Mesodermal cell (in vitro differentiated cells): Measurements from ENCODE around the gene TMED6. TPM values are rescaled to one million over a fixed set of nuclear protein-coding genes. Genes with fewer than 3 reads are reported as not detected.

Experiments used
- H3K27ac ChIP-seq: 2 replicates; pipeline ENCODE4 v1.7.0; 2013; ENCODE audit warnings: mild to moderate bottlenecking, low read depth, low read length, moderate library complexity; ENCODE audit not compliant: severe bottlenecking
- H3K36me3 ChIP-seq: 2 replicates; pipeline ENCODE4 v1.7.1; 2013; ENCODE audit warnings: mild to moderate bottlenecking, low read length, moderate library complexity; ENCODE audit not compliant: control insufficient read depth, insufficient read depth
- H3K4me1 ChIP-seq: one replicate; pipeline ENCODE4 v1.7.1; 2013; ENCODE audit warnings: mild to moderate bottlenecking, low read length; ENCODE audit not compliant: insufficient read depth, control insufficient read depth, poor library complexity, severe bottlenecking
- H3K4me3 ChIP-seq: 2 replicates; pipeline ENCODE4 v1.7.0; 2013; ENCODE audit warnings: low read length, control low read depth, mild to moderate bottlenecking; ENCODE audit not compliant: insufficient read depth, poor library complexity, severe bottlenecking; ENCODE audit errors: extremely low read depth
- H3K9me3 ChIP-seq: 2 replicates; pipeline ENCODE4 v1.7.1; 2013; ENCODE audit warnings: mild to moderate bottlenecking, low read length, moderate library complexity; ENCODE audit not compliant: control insufficient read depth
- WGBS, 2 experiments: methylation state at CpG; one replicate each; pipeline ENCODE4 v1.1.5; 2013; ENCODE audit warnings: missing lambda C conversion rate in 2 of 2; ENCODE audit not compliant: insufficient coverage in 2 of 2; 5-methylcytosine and 5-hydroxymethylcytosine counted together
- polyA plus RNA-seq, 2 experiments: library from polyadenylated mRNA; stranded (reverse); fragments of 50-300 nt; gene quantifications; one replicate each; pipeline ENCODE4 v1.2.3, GENCODE V29; 2013

TMED6 gene
- 0.37 TPM for polyA plus RNA-seq (2013, experiment 1 of 2)
- not detected for polyA plus RNA-seq (2013, experiment 2 of 2)

DNA sequence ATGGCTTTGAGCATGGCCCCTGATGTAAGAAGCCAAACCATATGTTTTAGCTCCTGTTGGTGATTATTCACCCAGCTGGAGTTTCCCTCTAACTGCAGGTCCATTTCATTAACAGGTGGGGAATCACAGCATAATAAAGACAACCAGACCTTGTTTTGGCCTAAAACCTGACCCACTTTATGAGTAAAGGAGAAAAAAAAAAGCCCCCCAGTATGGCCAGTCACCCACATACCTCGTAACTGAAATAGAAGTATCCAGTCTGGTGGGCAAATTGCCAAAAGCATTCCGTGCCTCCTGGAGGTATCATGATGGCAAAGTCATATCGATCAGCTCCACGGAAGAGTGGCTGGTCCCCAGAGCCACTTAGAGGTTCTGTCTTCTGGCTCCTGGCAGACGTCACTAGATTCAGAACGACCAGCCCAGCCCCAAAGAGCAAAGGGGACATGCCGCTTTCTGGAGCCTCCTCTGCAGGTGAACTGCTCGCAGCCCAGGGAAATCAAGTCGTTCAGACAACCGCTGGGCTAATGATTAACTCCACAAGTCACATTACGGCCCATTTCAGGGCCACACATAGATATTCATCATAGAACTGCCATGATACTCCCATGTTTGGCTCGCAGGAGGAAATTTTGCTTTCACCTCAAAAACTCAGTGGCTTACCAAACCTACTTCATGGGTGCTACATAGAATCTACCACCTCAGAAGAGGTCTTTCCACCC, at the start of gene TMED6:
TSS of gene TMED6 (minus strand) at position 478 of the 719 bp plus-strand sequence. CDS start at position 445, 33 bp downstream.
- no peak within 1 kb of the TSS for H3K27ac ChIP-seq
- no peaks in the 10 kb centered on the region for H3K9me3 ChIP-seq
- H3K36me3 ChIP-seq = peaks cover 30% of the 10 kb centered on the region
- H3K4me1 ChIP-seq = no peaks in the 10 kb centered on the region
- WGBS, 2 experiments = 91 to 96% methylated on average over 10 to 12 of the region's 12 CpGs
- no peak within 1 kb of the TSS for H3K4me3 ChIP-seq

DNA sequence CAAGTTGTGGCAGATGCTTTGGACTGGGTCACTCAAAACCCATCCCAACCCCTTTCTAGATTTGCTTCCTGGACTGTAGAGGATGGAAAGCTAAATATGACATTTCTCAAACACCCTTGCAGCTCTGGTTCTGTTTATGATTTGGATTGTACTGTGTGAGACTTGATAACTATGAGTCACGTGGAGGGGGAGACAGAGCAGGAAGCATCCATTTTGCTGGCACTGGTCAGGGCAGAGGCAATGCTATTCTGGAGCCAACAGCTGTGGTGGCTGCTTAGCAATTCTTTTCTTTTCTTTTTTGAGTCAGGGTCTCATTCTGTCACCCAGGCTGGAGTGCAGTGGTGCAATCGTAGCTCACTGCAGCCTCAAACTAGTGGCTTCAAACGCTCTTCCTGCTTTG, 47.8 kb upstream of the TMED6 start:
- H3K4me3 ChIP-seq = no peak overlapping the region
- 80 to 94% methylated on average over 2 to 3 of the region's 3 CpGs for WGBS, 2 experiments
- H3K4me1 ChIP-seq = peaks cover 29% of the 10 kb centered on the region
- no peaks in the 10 kb centered on the region for H3K9me3 ChIP-seq
- H3K36me3 ChIP-seq = no peaks in the 10 kb centered on the region
- H3K27ac ChIP-seq = no peak overlapping the region

DNA sequence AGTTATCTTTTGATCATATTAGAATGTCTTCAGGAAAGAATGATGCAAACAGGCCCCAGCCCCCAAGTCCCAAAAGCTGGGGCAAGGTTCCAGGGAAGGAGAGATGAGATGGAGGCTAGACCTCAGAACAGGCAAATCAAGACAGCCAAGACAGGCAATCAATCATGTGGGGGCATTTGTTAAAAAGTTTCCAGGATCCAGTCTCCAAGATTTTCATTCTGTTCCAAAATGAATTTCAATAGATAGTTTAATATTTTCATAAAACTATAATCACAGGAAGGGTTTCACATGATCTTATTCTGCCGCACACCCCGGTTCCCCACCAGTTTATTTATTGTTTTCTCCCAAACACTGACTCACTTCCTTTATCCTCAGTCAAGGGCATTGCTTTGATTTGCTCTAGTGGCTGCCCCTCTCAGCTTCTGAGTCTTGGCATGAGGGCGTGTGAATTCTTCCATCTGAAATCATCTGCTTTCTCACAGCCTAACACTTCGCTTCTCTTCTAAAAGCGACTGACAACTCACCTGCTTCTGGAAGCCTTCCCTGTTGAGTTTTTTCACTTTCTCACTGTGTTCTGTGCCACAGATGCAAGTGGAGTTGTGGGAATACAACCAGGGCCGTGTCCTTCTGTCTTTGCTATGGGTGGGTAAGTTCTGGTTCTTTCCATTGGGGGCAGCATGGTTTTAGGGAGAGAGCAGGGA, 46.4 kb upstream of the TMED6 start:
- H3K27ac ChIP-seq = peak overlapping the region; percentile 85

DNA sequence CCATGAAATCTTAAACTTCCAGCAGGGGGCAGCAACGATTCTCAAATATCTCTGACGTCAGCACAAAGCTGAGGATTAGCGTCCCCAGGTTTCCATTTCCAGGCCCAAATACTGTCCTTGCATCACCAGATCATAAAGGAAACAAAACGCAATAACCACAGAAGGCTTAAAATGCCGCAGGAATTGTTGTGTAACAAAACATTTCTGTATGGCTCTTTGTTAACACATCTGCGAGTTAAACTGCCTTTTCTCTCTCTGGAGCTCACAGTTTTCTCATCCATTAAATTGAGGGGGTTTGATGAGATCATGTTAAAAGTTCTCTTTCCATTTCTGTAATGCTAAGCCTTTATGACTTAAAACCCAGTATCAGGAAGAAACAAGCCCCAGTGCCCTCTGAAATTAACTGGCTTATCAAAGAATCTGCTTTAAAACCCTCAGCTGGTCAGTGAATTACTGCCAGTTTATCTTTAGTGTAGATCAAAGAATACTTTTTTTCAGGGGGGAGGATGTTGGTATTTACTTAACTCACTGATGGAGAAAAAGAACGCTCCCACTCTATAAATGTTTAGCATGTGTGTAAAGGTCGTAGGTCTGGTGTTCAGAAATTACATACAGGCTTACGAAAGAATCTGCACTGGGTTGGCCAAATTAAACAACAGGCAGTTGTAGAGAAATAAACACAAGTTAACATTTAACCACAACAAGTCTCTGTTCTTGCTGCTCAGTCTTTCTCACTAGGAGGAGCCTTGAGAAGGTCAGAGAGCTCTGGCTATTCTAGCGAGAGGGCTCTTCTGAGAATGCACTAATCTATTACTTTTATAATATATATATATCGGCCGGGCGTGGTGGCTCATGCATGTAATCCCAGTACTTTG, 44.8 kb upstream of the TMED6 start:
- WGBS, 2 experiments = 22 to 47% methylated on average over 3 of the region's 13 CpGs
- H3K4me3 ChIP-seq = no peak overlapping the region
- H3K27ac ChIP-seq = peak overlapping the region; percentile 92

More for the DNA sequence above, 46.4 kb upstream of the TMED6 start:
- Histone ChIP-seq H3K4me3 (no peak overlapping the region), H3K36me3 (no peaks in the 10 kb centered on the region), H3K9me3 (no peaks in the 10 kb centered on the region), H3K4me1 (peaks cover 22% of the 10 kb centered on the region)
- 50 to 55% methylated on average over 5 of the region's 6 CpGs for WGBS, 2 experiments

DNA sequence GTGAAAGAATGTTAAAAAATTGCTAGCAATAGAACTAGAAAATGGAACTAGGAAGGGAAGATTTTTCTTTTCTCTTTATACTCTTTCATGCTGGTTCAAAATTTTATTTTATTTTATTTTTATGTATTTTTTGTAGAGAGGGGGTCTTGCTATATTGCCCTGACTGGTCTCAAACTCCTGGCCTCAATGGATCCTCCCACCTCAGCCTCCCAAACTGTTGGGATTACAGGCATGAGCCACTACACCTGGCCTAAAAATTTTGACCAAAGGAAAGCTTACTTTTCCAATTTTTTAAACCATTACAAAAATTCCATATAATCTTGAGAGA, 44.2 kb upstream of the TMED6 start:
- Histone ChIP-seq H3K9me3 (no peaks in the 10 kb centered on the region), H3K27ac (peak overlapping the region; percentile 92), H3K36me3 (no peaks in the 10 kb centered on the region), H3K4me1 (peaks cover 22% of the 10 kb centered on the region), H3K4me3 (no peak overlapping the region)

More for the DNA sequence above, 44.8 kb upstream of the TMED6 start:
- Histone ChIP-seq H3K4me1 (peaks cover 22% of the 10 kb centered on the region), H3K36me3 (no peaks in the 10 kb centered on the region), H3K9me3 (no peaks in the 10 kb centered on the region)

DNA sequence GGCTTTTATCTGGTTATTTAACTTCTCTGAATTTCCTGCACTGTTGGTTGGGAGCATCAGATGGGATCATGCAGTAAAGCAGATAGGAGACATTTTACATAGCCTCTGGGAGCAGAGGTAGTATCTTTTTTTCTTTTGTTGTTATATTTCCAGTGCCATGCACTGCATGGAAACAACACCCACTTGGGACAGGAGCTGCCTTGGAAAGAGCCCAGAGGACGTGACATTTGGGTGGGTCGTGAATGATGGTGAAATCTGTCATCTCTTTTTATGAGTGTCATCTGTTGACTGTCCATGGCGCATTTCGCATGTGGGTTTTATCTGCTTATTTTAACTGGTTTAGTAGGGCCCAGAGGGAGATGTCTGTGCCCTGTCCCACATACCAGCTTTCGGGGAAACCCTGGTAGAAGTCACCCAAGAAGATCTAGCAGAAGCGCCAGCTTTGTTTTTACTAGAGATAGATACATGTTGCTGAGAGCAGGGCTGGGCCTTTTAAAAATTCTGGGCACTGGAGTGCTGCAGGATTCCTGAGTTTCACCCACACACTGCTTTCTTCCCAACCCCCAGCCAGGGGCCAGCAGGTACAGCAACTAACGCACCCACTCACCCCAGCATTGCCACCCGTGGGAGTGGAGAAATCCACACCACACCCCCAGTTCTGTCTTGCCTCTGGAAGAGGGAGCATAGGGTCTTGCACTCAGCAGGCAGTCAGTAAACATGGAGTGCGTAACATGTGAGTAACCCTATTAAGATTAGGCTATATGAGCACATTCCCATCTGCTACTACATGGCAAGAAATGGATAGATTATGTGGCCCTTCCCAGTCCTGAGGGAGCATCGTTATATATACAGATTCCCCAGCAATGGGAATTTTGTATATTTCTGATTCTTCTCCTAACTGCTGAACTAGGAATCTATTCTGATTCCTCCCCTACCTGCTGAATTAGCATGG, 42.6 kb upstream of the TMED6 start:
- Histone ChIP-seq H3K4me3 (no peak overlapping the region), H3K36me3 (no peaks in the 10 kb centered on the region), H3K4me1 (peaks cover 17% of the 10 kb centered on the region), H3K27ac (no peak overlapping the region), H3K9me3 (no peaks in the 10 kb centered on the region)
- 89 to 95% methylated on average over 6 to 8 of the region's 10 CpGs for WGBS, 2 experiments

DNA sequence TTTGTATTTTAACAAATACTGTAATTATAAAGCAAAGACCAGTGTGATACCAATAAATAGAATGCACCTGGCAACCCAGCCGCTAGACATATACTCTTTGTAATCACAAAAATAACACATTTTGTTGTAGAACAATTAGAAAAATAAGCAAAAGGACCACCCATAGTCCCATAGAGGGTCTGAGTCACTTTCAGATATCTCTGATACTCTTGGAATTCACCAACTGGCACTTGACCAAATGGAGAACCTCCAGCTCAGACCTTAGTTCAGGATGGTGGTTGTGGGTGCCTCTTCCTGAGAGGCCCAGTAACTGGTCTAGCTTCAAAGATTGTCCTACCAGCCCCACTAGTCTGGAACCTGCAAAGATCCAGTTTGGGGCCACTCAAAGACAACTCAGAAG, 35.0 kb upstream of the TMED6 start:
- Histone ChIP-seq H3K4me1 (peaks cover 14% of the 10 kb centered on the region), H3K36me3 (peaks cover 28% of the 10 kb centered on the region), H3K9me3 (no peaks in the 10 kb centered on the region), H3K4me3 (no peak overlapping the region), H3K27ac (no peak overlapping the region)
- WGBS, 2 experiments = no CpG with 5 or more reads among the region's 1 CpG

DNA sequence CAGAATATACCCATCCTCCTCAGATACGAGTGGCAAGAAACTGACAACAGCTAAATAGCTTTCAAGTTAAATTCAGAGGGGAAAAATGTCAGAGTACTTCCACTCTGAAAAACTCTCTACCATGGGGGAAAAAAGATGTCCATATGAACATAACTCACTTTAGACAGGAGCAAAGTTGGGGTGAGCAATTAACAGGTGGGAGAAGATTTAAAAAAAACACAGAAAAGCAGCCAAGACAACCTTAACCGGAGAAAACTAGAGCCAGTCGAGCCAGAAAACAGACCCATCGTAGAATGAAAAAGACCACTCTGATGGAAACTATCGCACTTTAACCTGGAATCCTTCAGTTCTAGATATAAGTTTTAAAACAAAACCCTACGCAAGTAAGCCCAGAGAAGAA, 33.4 kb upstream of the TMED6 start:
- peaks cover 44% of the 10 kb centered on the region for H3K36me3 ChIP-seq
- H3K27ac ChIP-seq = peak overlapping the region; percentile 74
- H3K4me3 ChIP-seq = peak overlapping the region; percentile 76
- WGBS, 2 experiments = 21 to 28% methylated on average over 5 of the region's 6 CpGs
- H3K4me1 ChIP-seq = peaks cover 14% of the 10 kb centered on the region
- no peaks in the 10 kb centered on the region for H3K9me3 ChIP-seq

DNA sequence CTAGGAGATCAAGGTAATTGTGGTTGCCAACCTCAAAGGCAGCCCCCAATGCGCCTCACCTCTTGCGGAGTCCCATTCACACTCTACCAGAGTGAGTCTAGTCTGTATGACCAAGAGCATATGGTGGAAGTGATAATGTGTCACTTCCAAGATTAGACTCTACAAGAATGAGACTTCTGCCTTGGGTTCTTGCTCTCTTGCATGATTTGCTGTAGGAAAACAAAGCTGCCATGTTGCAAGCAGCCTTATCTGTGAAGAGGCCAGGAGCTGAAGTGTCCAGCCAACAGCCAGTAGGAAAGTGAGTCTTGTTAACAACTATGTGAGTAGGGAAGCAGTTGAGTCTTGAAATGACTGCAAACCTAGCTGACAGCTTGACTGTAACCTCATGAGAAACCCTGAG, 30.8 kb upstream of the TMED6 start:
- no peak overlapping the region for H3K4me3 ChIP-seq
- peaks cover 14% of the 10 kb centered on the region for H3K4me1 ChIP-seq
- no peaks in the 10 kb centered on the region for H3K9me3 ChIP-seq
- peaks cover 69% of the 10 kb centered on the region for H3K36me3 ChIP-seq
- no peak overlapping the region for H3K27ac ChIP-seq
- WGBS, 2 experiments = no CpG with 5 or more reads among the region's 2 CpGs

DNA sequence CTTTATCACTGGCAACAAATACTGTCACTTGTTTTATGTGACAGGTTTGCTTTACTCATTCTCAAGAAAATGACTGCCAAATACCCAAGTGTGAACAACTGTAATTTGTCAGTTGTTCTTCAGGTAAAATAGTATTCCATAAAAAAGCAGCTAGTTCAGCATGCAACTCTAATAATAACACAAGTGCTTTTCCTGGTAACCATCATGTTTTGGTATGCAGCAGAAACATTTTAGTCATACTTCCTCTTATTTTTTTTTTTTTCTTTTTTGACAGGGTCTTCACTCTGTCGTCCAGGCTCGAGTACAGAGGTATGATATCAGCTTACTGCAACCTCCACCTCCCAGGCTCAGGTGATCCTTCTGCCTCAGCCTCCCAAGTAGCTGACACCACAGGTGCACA, 29.6 kb upstream of the TMED6 start:
- Histone ChIP-seq H3K4me3 (no peak overlapping the region), H3K4me1 (peaks cover 14% of the 10 kb centered on the region), H3K9me3 (no peaks in the 10 kb centered on the region), H3K27ac (no peak overlapping the region), H3K36me3 (peaks cover 79% of the 10 kb centered on the region)
- WGBS, 2 experiments = 100% methylated on average over 2 of the region's 2 CpGs; no CpG with 5 or more reads in 1 of the 2 experiments
